GM21526 (cell line): Measurements from ENCODE around the gene ITGBL1.
"Not testable (repeated sequence)": the region's sequence is repeated elsewhere in the genome, so short reads cannot be mapped to it uniquely, and the experiment has no call there.

Experiments used
- ATAC-seq: cut with Tn5 transposase; IDR thresholded peaks from one replicate; pipeline ENCODE4 v1.9.1; 2021; ENCODE audit warnings: moderate library complexity; ENCODE audit not compliant: unreplicated experiment, low FRiP score

The ITGBL1 gene

GRCh38 chr13:101499406-101499805 is 46.9 kb downstream of the ITGBL1 start:
- no peak for ATAC-seq

GRCh38 chr13:101502618-101503017 is 50.1 kb downstream of the ITGBL1 start:
- ATAC-seq: no peak

GRCh38 chr13:101511161-101511560 is 58.7 kb downstream of the ITGBL1 start:
- ATAC-seq: no peak

GRCh38 chr13:101511766-101512165 is 59.3 kb downstream of the ITGBL1 start:
- no peak for ATAC-seq

- ATAC-seq: no peak
Measured at GRCh38 chr13:101512650-101513049, 60.2 kb downstream of the ITGBL1 start.

- no peak for ATAC-seq
Measured at GRCh38 chr13:101514100-101514499, 61.6 kb downstream of the ITGBL1 start.

GRCh38 chr13:101514695-101515275 is 62.3 kb downstream of the ITGBL1 start:
- peak; percentile 62 for ATAC-seq

GRCh38 chr13:101515504-101515903 is 63.0 kb downstream of the ITGBL1 start:
- ATAC-seq: no peak

GRCh38 chr13:101516262-101516661 is 63.8 kb downstream of the ITGBL1 start:
- no peak for ATAC-seq

GRCh38 chr13:101520672-101521071 is 68.2 kb downstream of the ITGBL1 start:
- no peak for ATAC-seq

- ATAC-seq: no peak
Measured at GRCh38 chr13:101521371-101521770, 68.9 kb downstream of the ITGBL1 start.

GRCh38 chr13:101522607-101523006 is 70.1 kb downstream of the ITGBL1 start:
- no peak for ATAC-seq

GRCh38 chr13:101523154-101524131 is 71.0 kb downstream of the ITGBL1 start:
- no peak for ATAC-seq

GRCh38 chr13:101527130-101527529 is 74.7 kb downstream of the ITGBL1 start:
- ATAC-seq: no peak

- no peak for ATAC-seq
Measured at GRCh38 chr13:101529422-101529821, 76.9 kb downstream of the ITGBL1 start.

- no peak for ATAC-seq
Measured at GRCh38 chr13:101530293-101530692, 77.8 kb downstream of the ITGBL1 start.

- ATAC-seq: no peak
Measured at GRCh38 chr13:101535192-101535746, 82.8 kb downstream of the ITGBL1 start.

- no peak for ATAC-seq
Measured at GRCh38 chr13:101536079-101536478, 83.6 kb downstream of the ITGBL1 start.

GRCh38 chr13:101544544-101544943 is 92.1 kb downstream of the ITGBL1 start:
- ATAC-seq: not testable (repeated sequence)

GRCh38 chr13:101544979-101545378 is 92.5 kb downstream of the ITGBL1 start:
- ATAC-seq: no peak

GRCh38 chr13:101545521-101545920 is 93.0 kb downstream of the ITGBL1 start:
- ATAC-seq: no peak
